HepG2 (cell line): ENCODE measurements around the gene LTK. TPM values are rescaled to one million over a fixed set of nuclear protein-coding genes. Genes with fewer than 3 reads are reported as not detected.

ENCODE experiments used
- ESRRA ChIP-seq: sonication (generic); formaldehyde crosslinking; IDR thresholded peaks from 2 replicates; pipeline ENCODE4 v1.5.1; 2020; ENCODE audit warnings: mild to moderate bottlenecking, low read depth, missing genetic modification reagents
- NCOA1 ChIP-seq: sonication (generic); formaldehyde crosslinking; IDR thresholded peaks from 2 replicates; pipeline ENCODE4 v1.9.0; 2021; ENCODE audit warnings: missing genetic modification reagents
- POGK ChIP-seq: sonication (generic); formaldehyde crosslinking; conservative IDR thresholded peaks from 2 replicates; pipeline ENCODE4 v1.8.0; 2022; ENCODE audit warnings: mild to moderate bottlenecking, moderate library complexity, missing genetic modification reagents
- SKI ChIP-seq: fragments of 450-650 bp; IDR thresholded peaks from one replicate; pipeline ENCODE4 v1.6.1; 2018; ENCODE audit warnings: mild to moderate bottlenecking; ENCODE audit not compliant: partially characterized antibody
- SMAD9 ChIP-seq: sonication (generic); formaldehyde crosslinking; IDR thresholded peaks from 2 replicates; pipeline ENCODE4 v1.5.1; 2020; ENCODE audit warnings: mild to moderate bottlenecking, missing genetic modification reagents
- SNAI1 ChIP-seq: sonication (generic); formaldehyde crosslinking; IDR thresholded peaks from 2 replicates; pipeline ENCODE4 v1.5.0; 2020; ENCODE audit warnings: mild to moderate bottlenecking, missing genetic modification reagents, borderline replicate concordance
- TRIM22 ChIP-seq: fragments of 450-650 bp; IDR thresholded peaks from 2 replicates; pipeline ENCODE4 v1.6.1; 2017
- ZBTB8A ChIP-seq: sonication (generic); formaldehyde crosslinking; IDR thresholded peaks from 2 replicates; pipeline ENCODE4 v1.4.0; 2020; ENCODE audit warnings: mild to moderate bottlenecking, low read depth, missing genetic modification reagents, borderline replicate concordance
- ZFY ChIP-seq: sonication (generic); formaldehyde crosslinking; IDR thresholded peaks from 2 replicates; pipeline ENCODE4 v1.4.0; 2020; ENCODE audit warnings: missing genetic modification reagents
- ZNF292 ChIP-seq: sonication (generic); formaldehyde crosslinking; IDR thresholded peaks from 2 replicates; pipeline ENCODE4 v1.8.1; 2022; ENCODE audit warnings: mild to moderate bottlenecking, low read depth, missing genetic modification reagents, borderline replicate concordance
- ZNF30 ChIP-seq: sonication (generic); formaldehyde crosslinking; IDR thresholded peaks from 2 replicates; pipeline ENCODE4 v1.5.0; 2020; ENCODE audit warnings: mild to moderate bottlenecking, missing genetic modification reagents
- ZNF383 ChIP-seq: sonication (generic); formaldehyde crosslinking; IDR thresholded peaks from 2 replicates; pipeline ENCODE4 v1.4.0; 2020; ENCODE audit warnings: missing genetic modification reagents, mild to moderate bottlenecking, borderline replicate concordance
- ZNF446 ChIP-seq: sonication (generic); formaldehyde crosslinking; IDR thresholded peaks from 2 replicates; pipeline ENCODE4 v1.5.0; 2020; ENCODE audit warnings: mild to moderate bottlenecking, missing genetic modification reagents
- ZNF501 ChIP-seq: sonication (generic); formaldehyde crosslinking; IDR thresholded peaks from 2 replicates; pipeline ENCODE4 v1.5.1; 2020; ENCODE audit warnings: mild to moderate bottlenecking, moderate library complexity, missing genetic modification reagents
- ZNF510 ChIP-seq: sonication (generic); formaldehyde crosslinking; IDR thresholded peaks from 2 replicates; pipeline ENCODE4 v1.4.0; 2020; ENCODE audit warnings: low read depth, mild to moderate bottlenecking, missing genetic modification reagents
- ZNF597 ChIP-seq: sonication (generic); formaldehyde crosslinking; IDR thresholded peaks from 2 replicates; pipeline ENCODE4 v1.5.0; 2020; ENCODE audit warnings: missing genetic modification reagents
- polyA plus RNA-seq, 8 experiments: library from polyadenylated mRNA; depleted of rRNA in 3 of 8; stranded (reverse) in 7 of 8; unstranded in 1 of 8; fragments of >200 nt; fragmentation: Illumina TruSeq in 4 of 8; extraction: Trizol in 4 of 8; gene quantifications; 2 replicates each; pipeline versions ENCODE4 v1.2.1 to v1.2.3, GENCODE V29; 2011 to 2016; ENCODE audit warnings: low read depth in 4 of 8, missing spikeins in 1 of 8, mixed read lengths in 1 of 8; ENCODE audit not compliant: insufficient read depth in 1 of 8
- total RNA-seq, 5 experiments: library from RNA; depleted of rRNA; stranded (reverse); fragments of >200 nt; fragmentation: Illumina TruSeq; extraction: Trizol; gene quantifications; 2 replicates each; pipeline ENCODE4 v1.2.3, GENCODE V29; 2016; ENCODE audit warnings: low read depth in 1 of 5
- TF ChIP-seq, protein P1 (sequence below): sonication (generic); formaldehyde crosslinking; IDR thresholded peaks from 2 replicates; pipeline ENCODE4 v1.8.0; 2022; ENCODE audit warnings: mild to moderate bottlenecking, missing genetic modification reagents
- TF ChIP-seq, protein P2 (sequence below): sonication (generic); formaldehyde crosslinking; IDR thresholded peaks from 2 replicates; pipeline ENCODE4 v1.5.1; 2020; ENCODE audit warnings: mild to moderate bottlenecking, missing genetic modification reagents
- TF ChIP-seq, protein P3 (sequence below): sonication (generic); formaldehyde crosslinking; IDR thresholded peaks from 2 replicates; pipeline ENCODE4 v1.4.0; 2020; ENCODE audit warnings: missing genetic modification reagents, low read depth, mild to moderate bottlenecking, borderline replicate concordance

Gene LTK
- total and polyA plus RNA-seq, 2 of the 13 experiments (the other 11 are each of a cell fraction or from before 2014, with no cell fraction given), result 0.01 TPM; not detected in 1

DNA sequence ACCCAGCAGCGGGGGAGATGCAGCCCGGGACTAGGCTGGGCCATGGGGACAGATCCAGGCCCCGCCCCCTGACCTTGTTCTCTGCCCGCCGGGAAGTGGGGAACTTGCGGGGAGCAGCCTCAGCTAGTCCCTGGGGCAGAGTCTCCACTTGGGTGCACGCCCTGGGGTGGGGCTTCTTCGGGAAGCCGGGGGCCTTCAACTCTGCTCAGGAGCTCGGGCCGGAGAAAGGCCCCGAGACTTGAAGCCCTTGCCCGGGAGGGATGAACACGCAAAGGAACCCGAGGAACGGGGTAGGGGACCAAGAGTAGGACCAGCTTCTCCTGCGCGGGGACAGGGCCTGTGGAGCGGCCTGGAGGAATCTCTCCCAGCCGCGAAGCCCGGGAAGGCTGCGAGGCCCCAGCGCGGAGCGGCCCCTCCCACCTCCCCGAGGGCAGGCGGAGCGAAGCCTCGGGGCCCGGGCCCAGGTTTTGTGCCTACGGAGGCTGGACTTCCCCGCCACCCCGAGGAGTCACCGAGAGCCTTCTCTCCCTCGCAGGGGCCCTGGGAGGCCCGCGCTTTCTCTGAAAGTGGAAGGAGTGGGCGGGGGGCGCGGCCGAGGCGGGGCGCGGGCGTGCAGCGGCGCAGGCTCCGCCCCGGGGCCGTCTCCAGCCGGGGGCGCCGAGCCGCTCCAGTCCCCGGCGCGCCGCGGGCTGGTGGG is 20.3 kb downstream of the LTK start, which contains the start of gene ITPKA (continued):
- TF ChIP-seq ZNF292 (peak; percentile 72; the same call in 1 of the 2 replicates), SMAD9 (no peak), SNAI1 (CRISPR knock-in tag) (0 out of 2 replicates have a peak, but pooled peaks have one; percentile 29), ZNF501 (CRISPR knock-in tag) (peak; percentile 84), TRIM22 (no peak), NCOA1 (CRISPR knock-in tag) (no peak), ZFY (CRISPR knock-in tag) (peak; percentile 93), ZBTB8A (CRISPR knock-in tag) (0 out of 2 replicates have a peak, but pooled peaks have one; percentile 78), ZNF30 (no peak), ZNF597 (no peak), POGK (CRISPR knock-in tag) (peak; percentile 70), ZNF510 (0 out of 2 replicates have a peak, but pooled peaks have one; percentile 61), ESRRA (CRISPR knock-in tag) (peak; percentile 84), ZNF383 (CRISPR knock-in tag) (peak; percentile 85; the same call in 1 of the 2 replicates), ZNF446 (peak; percentile 23; the same call in 1 of the 2 replicates), SKI (peak; percentile 53)
- TF ChIP-seq, protein P1, sequence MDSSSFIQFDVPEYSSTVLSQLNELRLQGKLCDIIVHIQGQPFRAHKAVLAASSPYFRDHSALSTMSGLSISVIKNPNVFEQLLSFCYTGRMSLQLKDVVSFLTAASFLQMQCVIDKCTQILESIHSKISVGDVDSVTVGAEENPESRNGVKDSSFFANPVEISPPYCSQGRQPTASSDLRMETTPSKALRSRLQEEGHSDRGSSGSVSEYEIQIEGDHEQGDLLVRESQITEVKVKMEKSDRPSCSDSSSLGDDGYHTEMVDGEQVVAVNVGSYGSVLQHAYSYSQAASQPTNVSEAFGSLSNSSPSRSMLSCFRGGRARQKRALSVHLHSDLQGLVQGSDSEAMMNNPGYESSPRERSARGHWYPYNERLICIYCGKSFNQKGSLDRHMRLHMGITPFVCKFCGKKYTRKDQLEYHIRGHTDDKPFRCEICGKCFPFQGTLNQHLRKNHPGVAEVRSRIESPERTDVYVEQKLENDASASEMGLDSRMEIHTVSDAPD, result no peak
- TF ChIP-seq, protein P2, sequence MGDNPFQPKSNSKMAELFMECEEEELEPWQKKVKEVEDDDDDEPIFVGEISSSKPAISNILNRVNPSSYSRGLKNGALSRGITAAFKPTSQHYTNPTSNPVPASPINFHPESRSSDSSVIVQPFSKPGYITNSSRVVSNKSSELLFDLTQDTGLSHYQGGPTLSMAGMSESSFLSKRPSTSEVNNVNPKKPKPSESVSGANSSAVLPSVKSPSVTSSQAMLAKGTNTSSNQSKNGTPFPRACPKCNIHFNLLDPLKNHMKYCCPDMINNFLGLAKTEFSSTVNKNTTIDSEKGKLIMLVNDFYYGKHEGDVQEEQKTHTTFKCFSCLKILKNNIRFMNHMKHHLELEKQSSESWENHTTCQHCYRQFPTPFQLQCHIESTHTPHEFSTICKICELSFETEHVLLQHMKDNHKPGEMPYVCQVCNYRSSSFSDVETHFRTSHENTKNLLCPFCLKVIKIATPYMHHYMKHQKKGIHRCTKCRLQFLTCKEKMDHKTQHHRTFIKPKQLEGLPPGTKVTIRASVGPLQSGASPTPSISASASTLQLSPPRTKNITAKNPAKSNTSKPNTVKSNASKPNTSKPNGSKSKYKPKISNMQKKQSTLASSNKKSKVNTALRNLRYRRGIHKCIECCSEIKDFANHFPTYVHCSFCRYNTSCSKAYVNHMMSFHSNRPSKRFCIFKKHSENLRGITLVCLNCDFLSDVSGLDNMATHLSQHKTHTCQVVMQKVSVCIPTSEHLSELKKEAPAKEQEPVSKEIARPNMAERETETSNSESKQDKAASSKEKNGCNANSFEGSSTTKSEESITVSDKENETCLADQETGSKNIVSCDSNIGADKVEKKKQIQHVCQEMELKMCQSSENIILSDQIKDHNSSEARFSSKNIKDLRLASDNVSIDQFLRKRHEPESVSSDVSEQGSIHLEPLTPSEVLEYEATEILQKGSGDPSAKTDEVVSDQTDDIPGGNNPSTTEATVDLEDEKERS (CRISPR knock-in tag), result peak; percentile 78; the same call in 1 of the 2 replicates
- TF ChIP-seq, protein P3, sequence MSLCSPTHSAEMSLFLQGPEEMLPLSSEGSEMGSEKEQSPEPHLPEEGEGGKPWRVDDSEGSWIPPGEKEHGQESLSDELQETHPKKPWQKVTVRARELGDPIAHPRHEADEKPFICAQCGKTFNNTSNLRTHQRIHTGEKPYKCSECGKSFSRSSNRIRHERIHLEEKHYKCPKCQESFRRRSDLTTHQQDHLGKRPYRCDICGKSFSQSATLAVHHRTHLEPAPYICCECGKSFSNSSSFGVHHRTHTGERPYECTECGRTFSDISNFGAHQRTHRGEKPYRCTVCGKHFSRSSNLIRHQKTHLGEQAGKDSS (CRISPR knock-in tag), result peak; percentile 68; the same call in 1 of the 2 replicates
